Stimulated activated CD4-positive, alpha-beta T cell treated with anti-CD3 and anti-CD28 coated beads, Interleukin-15, amount 100 ng/mL, for 48 hours (primary cell): ENCODE data around the gene STK32B.
"Not testable (repeated sequence)": the region's sequence is repeated elsewhere in the genome, so short reads cannot be mapped to it uniquely, and the experiment has no call there.

Experiments
- DNase-seq, 2 donors: peaks; one replicate each; pipeline ENCODE4 v3.0.0-alpha.2; 2020; ENCODE audit warnings: low read depth in 2 of 2

Gene STK32B

DNA sequence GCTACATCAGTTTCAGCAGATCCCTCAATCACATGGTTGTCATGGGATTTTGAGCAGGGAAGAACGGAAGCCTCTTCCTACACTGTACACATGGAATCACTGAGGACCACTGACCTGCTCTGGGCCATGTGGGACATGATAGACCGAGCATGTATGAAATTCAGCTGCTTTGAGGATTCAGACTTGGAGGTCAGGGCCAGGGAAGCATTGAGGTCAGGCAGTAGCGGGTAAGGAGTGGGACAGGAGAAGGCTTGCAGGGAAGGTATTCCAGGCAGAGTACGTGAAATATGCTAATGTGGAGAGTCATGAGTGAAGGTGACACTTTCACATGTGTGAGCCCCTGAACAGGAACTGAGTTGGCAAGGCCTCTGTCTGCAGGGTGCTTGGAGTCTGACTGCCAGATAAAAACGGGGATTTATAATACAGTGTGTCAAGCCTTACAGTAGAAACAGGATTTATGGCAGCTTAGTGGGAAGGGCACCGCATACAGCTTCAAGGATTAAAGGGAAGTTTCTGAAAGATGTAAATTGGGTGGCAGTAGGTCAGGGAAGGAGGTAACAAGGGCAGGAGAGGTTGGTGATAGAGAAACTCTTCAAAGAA, 111.7 kb downstream of the STK32B start:
- no peak for DNase-seq

DNA sequence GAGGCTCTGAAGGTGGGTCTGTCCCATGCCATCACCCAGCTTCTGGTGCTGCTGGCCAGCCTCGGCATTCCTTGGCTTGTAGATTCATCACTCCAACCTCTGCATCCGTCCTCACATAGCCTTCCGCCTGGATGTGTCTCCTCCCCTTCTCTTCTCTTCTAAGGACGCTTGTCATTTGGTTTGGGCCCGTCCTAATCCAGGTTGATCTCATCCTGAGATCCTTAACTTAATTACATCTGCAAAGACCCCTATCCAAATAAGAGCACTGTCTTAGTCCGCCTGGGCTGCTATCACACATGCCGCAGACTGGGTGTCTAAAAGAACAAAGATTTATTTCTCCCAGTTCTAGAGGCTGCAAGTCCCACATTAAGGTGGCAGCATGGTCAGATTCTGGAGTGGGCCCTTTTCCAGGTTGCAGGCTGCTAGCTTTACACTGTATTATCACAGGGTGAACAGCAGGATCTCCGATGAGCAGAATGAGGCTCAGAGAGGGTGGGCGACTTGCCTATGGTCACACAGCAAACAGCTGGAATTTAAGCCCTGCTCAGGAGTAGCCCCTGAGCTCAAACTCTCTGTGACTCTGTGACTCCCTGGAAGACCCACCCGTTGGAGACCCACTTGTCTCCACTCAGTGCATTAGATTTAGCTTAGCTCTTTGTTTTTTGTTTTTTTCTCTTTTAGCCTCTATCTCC, 113.1 kb downstream of the STK32B start:
- no peak for DNase-seq

DNA sequence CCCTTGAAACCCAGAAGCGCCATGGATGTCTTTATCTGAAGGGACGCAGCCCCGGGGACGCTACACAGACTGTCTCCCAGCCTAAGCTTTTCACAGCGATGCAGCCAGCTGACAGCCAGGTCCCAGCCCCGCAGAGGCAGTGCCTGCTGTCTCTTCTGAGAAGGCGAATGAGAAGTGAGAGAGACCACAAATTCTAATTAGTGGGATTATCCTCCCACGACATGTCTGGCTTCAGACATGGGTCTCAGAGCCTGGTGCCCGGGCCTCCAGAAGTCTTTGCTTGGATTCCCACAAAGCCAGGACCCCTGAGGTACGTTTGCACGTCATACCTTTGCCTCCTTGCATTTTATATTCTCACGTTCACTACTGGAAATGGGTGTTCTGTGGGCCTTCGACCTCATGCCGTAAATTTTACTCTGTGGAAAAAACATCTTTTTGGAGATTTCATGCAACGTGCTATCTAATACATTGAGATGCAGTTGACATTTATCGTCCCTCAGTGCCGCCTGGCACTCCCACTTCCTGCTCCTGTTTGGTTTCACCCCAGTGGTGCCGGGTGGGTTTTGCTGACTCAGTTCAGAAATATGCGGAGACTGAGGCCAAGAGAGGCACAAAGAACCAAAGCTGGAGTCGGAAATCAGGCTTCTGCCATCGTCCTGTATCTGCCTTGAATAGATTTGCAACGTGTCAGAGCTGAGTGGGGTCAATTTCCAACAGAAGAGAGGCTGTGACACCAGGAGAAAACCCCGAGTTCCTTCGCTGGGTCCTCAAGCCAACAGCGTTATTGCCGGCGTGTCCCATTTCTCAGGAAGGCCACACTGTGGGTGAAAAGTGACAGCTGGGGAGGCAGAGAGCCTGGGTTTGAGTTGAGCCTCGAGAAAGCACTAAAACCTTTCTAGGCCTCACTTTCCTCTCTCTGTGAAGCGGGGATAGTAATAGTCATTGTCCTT, 114.4 kb downstream of the STK32B start:
- no peak for DNase-seq

DNA sequence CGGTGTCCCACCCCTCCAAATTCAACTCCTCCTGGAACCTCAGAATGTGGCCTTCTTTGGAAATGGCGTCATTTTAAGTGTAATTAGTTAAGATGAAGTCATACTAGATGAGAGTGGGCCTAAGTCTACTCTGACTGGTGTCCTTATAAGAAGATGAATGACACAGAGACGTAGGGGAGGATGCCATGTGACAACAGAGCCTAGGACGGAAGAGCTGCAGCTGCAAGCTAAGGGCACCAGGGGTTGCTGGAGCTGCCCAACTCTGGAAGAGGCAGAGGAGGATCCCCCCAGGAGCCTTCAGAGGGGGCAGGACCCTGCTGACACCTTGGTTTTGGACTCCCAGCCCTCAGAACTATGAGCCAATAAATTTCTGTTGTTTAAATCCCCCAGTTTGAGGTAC, 115.1 kb downstream of the STK32B start:
- DNase-seq: no peak

DNA sequence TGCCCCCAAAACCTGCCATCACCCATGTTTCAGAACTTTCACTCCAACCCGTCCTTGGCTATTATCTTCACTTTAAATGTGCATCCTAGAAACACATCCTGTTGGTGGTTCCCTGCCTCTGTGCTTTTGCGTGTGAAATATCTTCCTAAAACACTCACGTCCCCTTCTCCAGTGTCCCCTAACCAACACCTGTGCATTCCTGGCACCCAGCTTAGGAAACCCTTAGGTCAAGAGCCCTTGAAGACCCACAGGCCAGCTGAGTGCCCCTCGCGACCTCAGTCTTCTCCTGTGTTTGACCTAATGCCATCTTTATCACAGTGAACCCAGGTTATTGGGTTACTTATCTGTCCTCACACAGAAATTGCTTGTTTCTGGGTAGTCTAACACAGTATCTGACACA, 117.6 kb downstream of the STK32B start:
- DNase-seq: no peak

DNA sequence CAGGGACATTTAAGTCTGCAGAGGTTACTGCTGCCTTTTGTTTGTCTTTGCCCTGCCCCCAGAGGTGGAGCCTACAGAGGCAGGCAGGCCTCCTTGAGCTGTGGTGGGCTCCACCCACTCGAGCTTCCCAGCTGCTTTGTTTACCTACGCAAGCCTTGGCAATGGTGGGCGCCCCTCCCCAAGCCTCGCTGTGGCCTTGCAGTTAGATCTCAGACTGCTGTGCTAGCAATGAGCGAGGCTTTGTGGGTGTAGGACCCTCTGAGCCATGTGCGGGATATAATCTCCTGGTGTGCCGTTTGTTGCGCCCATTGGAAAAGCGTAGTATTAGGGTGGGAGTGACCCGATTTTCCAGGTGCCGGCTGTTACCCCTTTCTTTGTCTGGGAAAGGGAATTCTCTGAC, 124.6 kb downstream of the STK32B start:
- not testable (repeated sequence) for DNase-seq

DNA sequence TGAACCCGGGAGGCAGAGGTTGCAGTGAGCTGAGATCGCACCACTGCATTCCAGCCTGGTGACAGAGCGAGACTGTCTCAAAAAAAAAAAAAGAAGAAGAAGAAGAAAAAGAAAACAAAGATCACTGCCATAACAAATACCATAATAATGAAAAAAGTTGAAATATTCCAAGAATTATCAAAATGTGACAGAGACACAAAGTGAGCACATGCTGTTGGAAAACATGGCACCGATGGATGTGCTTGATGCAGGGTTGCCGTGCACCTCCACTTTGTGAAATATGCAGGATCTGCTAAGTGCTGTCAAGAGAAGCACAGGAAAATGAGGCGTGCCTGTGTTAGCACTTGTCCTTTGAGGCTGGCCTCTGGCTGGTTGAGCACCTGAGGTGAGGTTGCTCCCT, 133.3 kb downstream of the STK32B start:
- DNase-seq: no peak

DNA sequence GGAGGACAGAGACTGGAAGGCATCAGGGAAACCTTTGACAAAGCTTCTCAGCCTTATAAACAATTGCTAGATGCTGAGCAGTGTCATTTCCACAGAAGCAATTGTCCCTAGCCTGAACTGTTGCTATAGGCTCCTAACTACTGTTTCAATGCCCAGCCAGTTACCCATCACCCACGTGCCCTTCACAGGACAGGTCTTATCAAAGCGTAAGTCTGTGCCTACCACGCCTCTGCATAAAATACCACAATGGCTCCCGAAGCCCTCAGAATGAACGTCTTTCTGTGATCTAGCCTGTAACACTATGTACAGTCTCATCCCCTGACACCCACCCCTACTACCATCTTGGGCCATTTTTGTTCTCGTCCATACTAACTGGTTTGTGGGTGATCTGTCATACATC, 134.3 kb downstream of the STK32B start:
- no peak for DNase-seq

DNA sequence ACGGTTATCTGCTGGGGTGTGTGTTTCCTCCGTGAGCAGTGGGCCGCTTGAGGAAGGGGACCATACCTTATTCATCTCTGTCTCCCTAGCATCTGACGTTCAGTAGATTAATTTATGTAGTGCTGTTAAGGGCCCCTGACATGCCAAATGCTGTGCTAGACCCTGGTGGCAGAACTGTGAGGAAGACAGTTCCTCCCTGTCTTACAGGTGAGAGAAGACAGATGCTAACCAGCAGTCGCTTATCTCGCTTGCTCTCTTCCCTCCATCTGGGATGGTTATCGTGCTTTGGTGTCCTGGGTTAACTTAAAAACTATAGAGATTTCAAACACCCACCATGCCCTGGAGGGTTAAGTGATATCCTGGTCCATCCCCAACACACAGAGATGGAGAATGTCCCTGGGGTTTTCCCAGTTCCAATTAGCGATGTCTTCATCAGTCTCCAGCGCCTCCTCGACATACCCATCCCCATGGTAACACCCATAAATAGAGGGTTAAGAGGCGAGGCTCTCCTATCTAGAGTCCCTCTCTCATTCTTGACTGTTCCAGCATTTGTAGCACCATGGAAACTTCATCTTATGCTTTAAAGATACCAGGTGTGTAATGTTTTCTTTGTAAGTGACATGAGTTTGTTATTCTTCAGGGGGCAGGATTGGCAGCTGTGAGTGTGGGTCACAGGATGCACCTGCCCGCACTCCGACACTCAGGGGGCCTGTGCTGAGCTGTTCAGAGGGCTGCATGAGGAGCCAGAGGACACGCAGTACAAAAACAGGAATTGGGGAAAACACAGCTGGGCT, 135.2 kb downstream of the STK32B start:
- no peak for DNase-seq

DNA sequence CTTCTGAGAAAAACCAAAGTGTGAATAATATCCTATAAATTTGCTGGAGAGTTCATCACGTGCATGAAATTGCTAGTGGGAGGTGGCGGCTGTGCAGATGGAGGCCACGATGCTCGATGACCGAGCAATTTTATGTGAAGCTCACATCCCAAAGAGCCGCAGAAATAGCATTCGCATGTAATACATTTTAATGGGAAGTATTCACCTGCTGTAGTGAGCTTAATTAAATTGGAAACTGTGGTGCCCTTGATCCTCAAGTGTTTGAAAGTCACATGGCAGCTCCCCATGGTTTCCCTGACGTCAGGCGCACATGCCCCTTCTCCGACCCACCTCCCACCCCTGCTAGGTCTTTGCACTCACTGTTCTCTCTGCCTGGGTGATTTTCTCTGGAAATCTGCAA, 136.8 kb downstream of the STK32B start:
- DNase-seq: no peak

DNA sequence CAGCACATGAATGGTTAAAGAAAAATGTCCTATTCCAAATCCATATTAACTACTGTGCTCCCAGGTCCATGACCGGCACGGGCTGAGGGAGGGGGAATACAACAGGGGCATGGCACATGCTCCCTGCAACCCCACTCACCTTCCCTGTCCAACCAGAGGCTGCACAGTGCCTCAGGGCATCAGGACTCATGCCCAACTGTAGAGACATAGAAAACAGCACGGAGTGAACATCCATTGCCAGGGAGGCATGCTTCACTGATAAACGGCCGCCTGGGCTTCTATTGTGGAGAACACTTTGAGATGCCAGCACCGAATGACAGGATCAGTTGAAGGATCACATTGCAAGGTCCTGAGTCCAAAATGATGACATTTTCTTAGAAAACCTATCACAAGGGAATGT, 140.6 kb downstream of the STK32B start:
- DNase-seq: no peak

DNA sequence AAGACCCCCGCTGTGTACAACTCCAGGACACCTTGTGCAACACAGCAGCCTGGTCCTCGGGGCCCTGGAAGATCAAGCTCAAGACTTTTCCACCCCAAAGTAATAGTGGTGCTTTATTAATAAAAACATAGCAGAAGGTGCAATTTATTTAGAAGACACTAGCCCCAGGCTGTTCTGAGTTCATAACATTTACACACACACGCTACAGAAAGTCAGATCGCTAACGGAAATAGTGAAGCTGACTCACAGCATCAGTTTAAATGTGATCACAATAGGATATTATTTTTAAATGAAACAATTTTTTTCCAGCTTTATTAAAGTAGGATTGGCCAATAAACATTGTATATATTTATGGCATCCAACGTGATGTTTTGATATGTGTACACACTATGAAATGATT, 141.0 kb downstream of the STK32B start:
- no peak for DNase-seq

DNA sequence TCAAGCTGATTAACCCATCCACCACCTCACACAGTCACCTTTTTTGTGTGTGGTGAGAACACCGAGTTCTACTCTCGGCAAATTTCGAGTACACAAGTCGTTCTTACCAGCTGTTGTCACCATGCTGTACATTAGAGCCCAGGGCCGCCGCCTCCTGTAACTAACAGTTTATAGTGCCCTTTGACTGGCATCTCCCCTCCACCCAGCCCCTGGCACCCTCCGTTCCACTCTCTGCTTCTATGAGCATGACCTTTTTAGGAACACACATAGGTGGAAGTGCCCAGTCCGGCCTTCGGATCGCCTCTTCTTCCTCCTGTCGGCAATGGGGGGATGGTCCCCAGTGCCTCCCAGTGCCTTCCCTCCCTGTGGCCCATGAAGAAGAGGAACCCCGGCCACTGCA, 141.4 kb downstream of the STK32B start:
- no peak for DNase-seq

DNA sequence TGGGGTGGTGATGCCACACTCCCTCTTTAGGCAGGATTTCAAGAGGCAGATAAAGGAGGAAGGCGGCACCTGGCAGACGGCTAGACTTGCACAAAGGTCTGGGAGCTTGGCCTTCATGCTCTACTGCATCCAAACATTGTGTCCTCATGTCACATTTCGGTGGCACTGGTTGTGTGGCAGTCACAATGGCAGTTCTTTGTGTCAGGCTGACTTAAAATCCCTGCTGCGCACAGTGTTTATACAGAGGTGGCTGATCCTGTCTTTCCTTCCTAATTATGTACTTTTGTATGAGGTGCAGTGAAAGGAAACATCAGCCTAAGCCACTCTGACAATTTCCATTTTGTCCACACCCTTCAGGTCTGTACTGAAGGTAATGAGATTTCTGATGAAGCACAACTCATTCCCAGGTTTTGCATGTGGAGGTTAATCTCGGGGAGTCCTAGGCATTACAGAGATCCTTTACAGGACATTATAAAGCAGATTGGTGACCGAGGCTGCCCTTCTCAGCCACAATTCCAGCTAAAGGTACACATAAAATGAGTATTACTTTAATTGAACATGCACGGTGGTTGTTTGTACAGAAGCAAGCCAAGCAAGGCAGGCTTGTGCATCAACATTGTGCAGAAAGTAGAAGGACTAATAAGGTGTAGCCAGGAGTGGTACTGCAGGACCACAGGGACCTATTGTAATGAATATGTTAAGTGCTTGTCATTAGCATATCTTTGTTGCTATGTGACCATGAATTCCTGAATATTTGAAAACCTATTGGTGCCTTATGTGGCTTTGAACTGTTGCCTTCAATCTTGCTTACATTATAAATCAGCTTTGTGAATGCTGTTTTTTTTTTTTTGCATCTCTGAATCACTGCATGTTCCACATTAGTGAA, 147.6 kb downstream of the STK32B start:
- no peak for DNase-seq

DNA sequence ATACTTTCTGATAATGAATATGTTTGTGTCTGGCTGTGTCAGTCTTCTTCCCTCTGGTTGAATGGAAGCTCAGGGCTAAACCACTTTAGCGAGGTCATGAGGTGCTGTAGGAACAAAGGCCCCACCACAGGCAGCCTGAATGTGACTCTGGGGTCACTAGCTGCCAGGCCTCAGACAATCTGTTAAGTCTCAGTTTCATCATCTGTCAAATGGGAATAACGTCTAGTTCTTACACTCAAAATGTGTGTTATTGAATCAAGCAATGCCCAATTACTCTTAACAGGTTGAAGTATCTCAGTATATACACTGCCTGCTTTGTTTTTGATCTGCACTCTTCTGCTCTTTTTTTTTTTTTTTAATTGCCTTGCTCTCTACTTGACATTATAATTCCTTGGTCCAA, 148.6 kb downstream of the STK32B start:
- no peak for DNase-seq

DNA sequence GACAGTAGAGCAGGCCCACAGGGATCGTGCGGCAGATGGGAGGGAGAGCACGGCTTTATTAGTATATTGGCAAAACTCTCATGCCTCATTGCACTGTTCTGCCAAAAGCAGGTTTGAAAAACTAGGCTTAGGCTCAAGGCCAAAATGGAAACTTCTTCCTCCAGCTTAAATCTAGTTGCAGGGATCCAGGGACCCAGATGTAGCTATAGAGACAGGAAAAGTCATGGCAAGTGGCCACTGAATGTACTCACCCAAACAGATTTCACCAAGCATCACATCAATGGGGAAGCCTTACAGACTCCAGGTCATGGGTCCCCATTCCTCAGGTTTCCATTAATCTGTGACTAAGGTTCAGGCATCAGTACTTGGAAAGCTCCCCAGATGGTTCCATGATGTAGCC, 149.2 kb downstream of the STK32B start:
- DNase-seq: no peak

DNA sequence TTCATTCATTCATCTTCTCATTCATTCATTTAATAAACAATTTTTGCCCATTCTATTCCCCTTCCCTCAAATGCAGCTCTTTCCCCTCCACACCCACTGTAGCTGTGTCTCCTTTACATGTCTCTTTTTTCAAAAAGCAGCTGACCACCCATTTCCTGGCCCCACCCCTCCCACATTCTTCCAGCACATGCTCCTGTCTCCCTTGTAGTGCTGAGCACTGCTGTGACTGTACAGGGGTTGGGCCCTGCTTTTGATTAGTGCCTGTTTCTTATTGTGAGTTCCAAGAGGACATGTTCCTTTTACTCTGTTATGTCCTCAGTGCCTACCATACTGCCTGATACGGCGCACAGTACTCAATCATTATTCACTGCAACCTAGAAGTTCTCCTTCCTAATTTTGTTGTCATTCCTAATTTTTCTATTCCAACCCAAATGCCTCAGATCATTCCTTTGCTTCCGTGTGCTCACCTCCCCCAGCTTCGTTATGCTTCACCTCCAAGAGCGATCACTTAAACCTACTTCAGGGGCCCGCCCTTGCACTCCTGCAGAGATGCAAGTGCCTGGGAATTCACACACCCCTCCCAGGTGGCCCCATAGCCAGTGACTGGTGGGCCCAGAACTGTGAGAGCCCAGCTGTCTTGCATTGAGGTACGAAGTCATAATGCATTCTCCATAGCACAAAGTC, 152.2 kb downstream of the STK32B start:
- no peak for DNase-seq

DNA sequence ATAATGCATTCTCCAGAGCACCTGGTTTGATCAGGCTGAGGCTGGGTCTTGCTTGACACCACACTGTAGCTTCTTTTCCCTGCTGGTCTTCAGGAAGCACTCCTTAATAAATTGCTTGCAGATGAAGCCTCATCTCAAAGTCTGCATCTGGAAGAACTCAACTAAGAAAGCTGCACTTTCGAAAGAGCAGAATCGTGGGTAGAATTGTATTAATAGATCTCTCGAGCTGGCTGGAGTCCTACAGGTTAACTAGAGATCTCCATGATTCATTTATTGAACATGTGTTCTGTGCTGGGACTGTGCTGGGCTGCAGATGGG, 152.7 kb downstream of the STK32B start:
- DNase-seq: no peak

DNA sequence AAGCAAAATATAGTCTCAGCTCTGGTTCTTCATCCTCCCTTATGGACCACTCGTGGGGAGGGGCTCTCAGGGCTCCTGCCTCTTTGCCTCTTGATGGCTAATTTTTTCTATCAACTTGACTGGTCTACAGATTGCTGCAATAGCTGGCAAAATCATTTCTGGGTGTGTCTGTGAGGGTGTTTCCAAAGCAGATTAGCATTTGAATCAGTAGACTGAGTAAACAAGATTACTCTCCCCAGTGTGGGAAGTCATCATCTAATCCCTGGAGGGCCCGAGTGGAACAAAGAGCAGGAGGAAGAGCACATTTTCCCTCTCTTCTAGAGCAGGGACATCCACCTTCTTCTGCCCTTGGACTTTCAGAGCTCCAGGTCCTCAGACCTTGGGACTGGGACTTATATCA, 153.5 kb downstream of the STK32B start:
- DNase-seq: no peak

DNA sequence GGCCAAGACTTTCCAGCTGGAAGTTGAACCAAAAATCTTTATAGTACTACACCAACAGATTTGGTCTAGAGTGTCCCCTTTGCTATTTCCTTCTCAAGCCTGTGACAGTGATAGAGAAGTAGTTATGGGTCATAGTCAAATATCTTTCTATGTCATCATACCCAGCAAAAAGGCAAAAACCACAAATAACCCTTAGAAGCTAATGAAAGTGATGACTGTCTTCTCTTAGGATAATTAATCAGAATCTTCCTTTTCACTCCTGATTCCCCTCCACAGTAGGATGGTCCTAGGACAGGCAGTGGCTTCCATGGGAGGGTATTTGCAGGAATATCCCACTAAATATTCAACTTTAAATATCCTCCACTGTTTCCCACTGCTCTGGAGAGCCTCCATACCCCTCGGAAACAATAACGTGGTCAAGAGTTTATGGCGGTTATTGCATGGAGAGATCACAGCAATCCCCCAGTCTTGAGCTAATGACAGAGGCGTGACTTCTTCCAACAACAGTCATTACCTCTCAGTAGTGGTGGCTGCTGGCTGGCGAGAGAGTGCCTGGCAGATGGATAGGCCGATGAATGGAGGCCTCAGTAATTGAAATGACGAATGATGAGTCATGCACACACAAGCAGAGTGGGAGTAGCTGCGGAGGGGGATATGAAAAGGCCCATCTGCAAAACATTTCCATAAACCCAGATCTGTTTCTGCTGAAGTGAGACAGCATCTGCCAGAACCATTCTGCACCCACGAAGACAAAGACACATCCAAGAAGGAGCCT, 154.9 kb downstream of the STK32B start:
- DNase-seq: no peak
